GM18511 (cell line): ENCODE measurements around the gene TCF7.
"Not testable (repeated sequence)": the region's sequence is repeated elsewhere in the genome, so short reads cannot be mapped to it uniquely, and the experiment has no call there.

ENCODE experiments used
- ATAC-seq: cut with Tn5 transposase; IDR thresholded peaks from one replicate; pipeline ENCODE4 v1.9.1; 2021; ENCODE audit warnings: mild to moderate bottlenecking, moderate library complexity; ENCODE audit not compliant: unreplicated experiment

Gene TCF7

GRCh38 chr5:134142806-134143205 lies 28.3 kb downstream of the TCF7 start:
- no peak for ATAC-seq

DNA sequence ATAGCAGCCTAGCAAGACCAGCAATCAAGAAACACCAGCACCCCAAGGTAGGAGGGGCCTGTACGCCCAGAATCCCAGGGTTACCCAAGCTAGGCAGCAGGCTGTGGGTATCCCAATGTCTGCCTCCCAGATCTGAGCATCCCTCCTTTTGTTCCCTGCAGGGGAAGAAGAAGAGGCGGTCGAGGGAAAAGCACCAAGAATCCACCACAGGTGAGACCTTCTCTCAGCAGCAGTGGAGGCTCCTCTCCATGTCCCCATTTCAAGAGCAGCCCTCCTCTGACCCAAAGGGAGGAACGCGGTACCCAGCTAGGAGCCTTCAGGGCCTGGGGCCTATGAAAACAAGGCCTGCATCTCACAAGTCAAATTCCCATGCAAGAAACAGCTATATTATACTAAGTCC lies 28.9 kb downstream of the TCF7 start:
- ATAC-seq, result no peak

DNA sequence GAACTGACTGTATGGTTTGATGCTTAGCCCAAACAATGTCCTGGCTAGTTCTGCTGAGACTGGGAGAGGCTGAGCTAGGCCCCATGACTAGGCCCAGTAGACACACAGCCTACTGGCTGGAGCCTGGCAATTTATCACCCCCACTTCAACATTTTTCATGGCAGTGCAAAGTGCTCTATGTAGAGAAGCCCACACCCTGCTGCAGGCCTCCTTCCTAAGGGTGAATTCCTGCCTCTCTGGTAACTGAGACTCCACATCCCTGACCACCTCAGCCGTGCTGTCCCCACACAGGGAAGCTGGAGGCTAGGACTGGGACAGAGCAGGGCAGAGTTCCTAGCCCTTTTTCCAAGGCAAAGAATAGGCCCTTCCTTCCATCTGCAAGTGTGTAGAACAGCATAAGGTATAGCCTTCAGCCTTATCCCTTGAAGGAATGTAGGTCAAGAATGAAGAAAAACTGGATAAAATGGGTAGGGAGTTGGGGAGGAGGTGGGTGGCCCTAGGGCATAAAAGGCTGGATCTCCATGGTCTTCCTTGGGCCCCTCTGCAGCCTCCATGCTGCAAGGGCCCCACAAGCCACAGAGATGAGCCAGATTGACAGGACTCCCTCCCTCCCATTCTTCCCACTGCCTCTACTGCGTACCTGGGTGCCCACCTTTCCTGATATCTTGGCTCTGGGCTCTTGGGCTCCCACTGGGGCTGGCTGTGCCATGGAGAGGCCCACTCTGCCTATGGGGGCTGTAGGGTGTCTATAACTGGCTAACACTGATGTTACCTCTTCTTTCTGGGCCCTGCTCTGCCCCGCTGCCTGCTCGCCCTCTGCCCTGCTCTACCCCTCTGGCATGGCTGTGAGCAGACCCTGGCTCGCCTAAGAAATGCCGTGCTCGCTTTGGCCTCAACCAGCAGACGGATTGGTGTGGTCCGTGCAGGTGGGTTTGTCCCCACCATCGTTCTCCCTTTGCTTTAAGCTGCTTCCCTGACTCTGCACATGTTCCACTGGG lies 29.8 kb downstream of the TCF7 start:
- no peak for ATAC-seq

- ATAC-seq, result no peak
These were observed 30.7 kb downstream of the TCF7 start for GRCh38 chr5:134145041-134145757.

DNA sequence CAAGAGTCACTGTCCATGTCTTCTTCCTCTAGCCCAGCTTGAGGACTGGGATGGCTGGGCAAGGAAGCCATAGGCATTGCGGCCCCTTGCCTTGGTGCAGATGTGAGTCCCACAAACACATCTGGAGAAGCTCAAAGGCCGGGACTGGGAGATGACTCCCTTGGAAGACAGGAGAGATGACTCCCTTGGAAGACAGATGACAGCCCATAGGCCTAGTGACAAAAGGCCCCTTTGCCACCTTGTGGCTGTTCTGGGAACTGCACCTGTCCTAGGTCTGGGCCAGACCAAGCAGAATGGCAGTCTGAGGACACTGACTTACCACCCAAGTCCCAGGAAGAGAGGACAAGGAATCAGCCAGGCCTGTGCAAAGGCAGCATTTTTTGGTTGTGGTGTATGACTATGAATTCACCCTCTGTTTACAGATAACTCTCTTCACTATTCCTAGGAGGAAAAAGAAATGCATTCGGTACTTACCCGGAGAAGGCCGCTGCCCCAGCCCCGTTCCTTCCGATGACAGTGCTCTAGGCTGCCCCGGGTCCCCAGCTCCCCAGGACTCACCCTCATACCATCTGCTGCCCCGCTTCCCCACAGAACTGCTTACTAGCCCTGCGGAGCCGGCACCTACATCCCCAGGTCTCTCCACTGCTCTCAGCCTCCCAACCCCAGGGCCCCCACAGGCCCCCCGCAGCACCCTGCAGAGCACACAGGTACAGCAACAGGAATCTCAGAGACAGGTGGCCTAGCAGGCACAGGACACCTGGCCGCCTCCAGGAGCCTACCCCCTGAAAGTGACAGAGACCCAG lies 31.5 kb downstream of the TCF7 start:
- peak; percentile 78 for ATAC-seq

DNA sequence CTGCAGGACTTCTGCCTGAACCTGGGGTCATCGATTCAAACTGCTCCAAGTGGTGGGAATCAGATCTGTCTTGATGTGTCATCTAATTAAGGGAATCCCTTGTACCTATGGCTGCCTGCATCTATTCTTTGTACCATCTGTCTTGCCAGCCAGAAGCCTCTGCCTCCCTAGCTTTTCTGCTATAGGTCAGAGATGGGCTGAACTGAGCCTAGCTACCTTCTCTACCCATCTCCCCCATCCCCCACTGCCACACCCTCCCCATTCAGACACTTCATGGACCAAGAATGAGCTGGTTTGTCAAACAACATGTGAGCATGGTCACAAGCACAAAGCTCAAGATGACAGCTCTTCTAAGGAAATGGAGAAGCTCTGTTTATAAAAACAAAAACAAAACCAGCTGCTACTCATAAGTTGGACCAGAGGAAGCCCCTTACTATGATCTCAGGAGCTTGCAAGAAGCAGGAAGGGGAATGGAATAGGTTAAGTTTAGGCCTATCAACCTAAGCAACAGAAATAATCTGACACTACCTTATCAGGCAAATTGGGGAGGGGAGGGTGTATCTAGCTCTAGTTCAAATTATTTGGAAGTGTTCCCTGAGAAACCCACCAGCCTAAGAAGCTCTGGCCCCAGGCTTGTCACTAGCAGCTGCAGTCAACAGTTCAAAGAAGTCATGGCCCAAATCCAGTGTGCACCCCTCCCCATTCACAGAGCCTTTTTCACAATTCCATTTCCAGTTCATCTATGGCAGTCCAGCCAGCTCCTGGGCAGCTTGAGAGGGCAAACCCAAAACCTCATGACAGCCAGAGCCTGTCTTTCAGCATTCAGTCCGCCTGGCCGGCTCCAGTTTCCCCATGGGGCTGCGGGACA lies 32.4 kb downstream of the TCF7 start:
- ATAC-seq, result no peak

DNA sequence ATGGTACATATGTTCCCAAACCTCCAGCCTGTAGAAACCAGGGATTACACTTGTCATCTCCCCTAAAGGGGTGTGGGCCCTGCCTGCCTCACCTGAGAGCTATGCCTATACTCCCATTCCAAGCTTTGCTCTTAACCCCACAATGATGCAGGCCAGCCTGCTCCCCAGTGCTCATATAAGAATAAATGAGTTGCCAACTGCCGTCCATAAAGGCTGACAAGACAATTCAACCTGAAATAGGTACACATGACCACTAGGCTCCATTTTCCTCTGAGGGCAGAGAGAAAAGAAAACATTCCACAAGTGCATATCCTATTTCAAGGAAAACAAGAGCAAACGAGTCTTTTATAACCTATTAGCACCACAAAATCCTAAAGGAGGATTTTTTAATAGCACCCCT lies 33.8 kb downstream of the TCF7 start:
- ATAC-seq, result no peak

DNA sequence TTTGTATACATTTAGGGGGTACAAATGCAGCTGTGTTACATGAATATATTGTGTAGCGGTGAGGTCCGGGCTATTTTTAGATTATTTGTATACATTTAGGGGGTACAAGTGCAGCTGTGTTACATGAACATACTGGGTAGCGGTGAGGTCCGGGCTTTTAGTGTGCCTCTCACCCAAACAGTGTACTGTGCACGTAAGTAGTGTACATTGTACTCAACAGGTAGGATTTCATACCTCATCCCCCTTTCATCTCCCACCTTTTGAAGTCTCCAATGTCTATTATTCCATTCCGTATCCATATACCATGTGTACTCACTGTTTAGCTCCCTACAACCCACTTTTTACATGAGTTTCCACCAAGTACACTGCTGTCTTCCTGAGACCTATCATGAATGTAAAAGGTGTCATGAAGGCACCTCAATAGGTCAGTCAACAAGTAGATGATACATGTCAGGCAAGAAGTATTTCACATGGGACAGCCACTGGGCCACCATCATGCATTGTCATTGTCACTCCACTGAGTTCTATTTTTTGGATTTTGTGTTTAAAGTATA lies 34.6 kb downstream of the TCF7 start:
- no peak for ATAC-seq

DNA sequence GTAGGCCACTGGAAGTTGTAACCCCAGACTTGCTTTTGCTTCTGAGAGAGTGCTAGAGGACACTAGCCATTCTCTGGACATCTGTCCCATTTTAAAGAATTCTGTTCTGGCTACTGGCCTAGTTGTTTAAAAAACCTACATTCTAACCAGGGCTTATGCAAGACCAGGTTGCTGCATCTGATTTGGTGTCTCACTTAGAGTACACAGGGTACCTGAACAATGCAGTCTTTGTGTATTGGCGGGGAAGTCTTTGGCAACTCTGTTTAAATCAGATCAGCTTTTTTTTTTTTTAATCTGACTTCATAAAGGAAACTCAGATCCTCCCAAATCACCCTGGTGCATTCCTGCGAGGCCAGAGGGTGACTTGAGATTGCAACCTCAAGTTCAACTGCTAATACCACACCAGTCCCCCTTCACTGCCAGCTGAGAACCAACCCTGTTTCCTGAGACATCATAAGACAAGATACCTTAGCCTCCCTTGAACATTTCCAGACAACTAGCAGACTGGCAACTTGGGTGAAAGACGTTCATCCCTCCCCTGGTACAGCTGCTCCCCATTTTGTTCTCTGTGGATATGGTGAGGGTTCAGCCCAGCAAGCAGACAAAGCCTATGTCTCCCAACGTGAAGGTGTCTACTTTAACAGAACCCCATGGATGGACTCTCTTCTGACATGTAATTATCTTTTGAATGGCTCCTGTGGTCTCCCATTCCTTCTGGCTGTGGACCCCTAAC lies 35.3 kb downstream of the TCF7 start:
- no peak for ATAC-seq

GRCh38 chr5:134151723-134152122 lies 37.2 kb downstream of the TCF7 start:
- no peak for ATAC-seq

DNA sequence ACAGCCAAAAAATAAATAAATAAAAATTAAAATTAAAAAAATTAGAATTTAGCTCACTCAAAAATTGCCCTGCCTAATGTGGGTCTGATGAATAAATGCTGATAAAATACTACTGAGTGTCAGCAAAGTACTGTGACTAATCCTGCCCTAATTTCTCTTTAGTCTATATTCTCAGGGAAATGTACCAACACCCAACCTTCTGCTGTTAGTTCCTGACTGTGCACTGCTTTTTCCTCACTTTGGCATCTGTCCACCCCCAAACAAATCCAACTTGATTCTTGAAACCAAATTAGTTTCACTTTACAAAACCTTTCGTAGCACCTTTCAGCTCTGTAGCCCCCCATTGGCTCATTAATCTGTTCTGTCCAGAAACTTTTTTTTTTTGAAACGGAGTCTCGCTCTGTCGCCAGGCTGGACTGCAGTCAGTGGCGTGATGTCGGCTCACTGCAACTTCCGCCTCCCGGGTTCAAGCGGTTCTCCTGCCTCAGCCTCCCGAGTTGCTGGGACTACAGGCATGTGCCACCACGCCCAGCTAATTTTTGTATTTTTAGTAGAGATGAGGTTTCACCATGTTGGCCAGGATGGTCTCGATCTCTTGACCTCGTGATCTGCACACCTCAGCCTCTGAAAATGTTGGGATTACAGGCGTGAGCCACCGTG lies 37.8 kb downstream of the TCF7 start:
- not testable (repeated sequence) for ATAC-seq

- ATAC-seq, result no peak
These were observed 38.8 kb downstream of the TCF7 start for GRCh38 chr5:134153241-134153640.

DNA sequence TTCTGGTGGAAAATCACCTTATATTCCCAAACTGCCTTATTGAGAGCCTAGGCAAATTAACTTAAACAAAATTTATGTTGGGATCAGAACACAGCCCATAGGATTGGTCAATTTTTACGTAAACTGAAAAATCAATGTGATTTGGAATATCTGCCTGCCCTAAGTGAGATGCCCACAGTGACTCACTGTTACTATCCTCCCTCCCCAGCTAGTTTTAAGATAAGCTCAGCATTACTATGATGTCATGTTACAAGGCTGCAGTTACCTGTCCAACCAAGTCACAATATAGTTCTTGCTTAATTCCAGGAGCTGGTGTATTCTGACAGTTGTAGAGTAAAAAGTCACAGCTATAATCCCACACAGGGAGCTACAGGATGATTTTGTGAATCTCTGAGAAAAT lies 39.2 kb downstream of the TCF7 start:
- no peak for ATAC-seq

GRCh38 chr5:134161513-134162395 lies 47.3 kb downstream of the TCF7 start:
- no peak for ATAC-seq

- no peak for ATAC-seq
These were observed 48.1 kb downstream of the TCF7 start for GRCh38 chr5:134162592-134162991.

DNA sequence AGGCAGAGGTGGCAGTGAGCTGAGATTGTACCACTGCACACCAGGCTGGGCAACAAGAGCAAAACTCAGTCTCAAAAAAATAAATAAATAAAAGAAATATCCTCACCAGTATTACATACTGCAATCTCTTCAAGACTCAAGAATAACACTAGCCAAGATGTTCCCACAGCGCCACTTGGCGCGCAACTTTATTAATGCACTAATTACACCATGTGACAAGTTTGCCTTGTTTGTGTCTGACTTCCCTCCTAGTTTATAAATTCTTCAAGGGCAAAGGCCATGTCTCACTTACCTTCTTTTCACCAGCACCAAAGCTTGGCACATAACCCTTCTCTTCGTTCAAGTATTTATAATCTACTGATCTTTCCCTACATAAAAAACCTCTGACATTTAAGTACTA lies 57.5 kb downstream of the TCF7 start:
- ATAC-seq, result no peak
